RKO (cell line): Measurements from ENCODE around the gene ADH5.
"Not testable (repeated sequence)": the region's sequence is repeated elsewhere in the genome, so short reads cannot be mapped to it uniquely, and the experiment has no call there.

Experiments used
- DNase-seq: peaks from one replicate; pipeline ENCODE4 v3.0.0-alpha.2; 2016; ENCODE audit warnings: low spot score

Gene ADH5

GRCh38 chr4:99088481-99089365 is at the start of gene ADH5:
Gene ADH5, minus strand, starts transcription at chr4:99088788. Its CDS starts 88 bp downstream, at chr4:99088700.
- peak; percentile 89 for DNase-seq

GRCh38 chr4:99136329-99136728 is 47.7 kb upstream of the ADH5 start:
- DNase-seq: no peak

- no peak for DNase-seq
Measured at GRCh38 chr4:99135541-99136162, 47.1 kb upstream of the ADH5 start.

GRCh38 chr4:99134586-99134985 is 46.0 kb upstream of the ADH5 start:
- no peak for DNase-seq

- DNase-seq: no peak
Measured at GRCh38 chr4:99131378-99131777, 42.8 kb upstream of the ADH5 start.

- DNase-seq: no peak
Measured at GRCh38 chr4:99126376-99126775, 37.8 kb upstream of the ADH5 start.

- no peak for DNase-seq
Measured at GRCh38 chr4:99121008-99121407, 32.4 kb upstream of the ADH5 start.

GRCh38 chr4:99120501-99120900 is 31.9 kb upstream of the ADH5 start:
- DNase-seq: no peak

GRCh38 chr4:99117876-99118693 is 29.5 kb upstream of the ADH5 start:
- DNase-seq: peak; percentile 42

GRCh38 chr4:99117122-99117841 is 28.7 kb upstream of the ADH5 start:
- not testable (repeated sequence) for DNase-seq

GRCh38 chr4:99109286-99109685 is 20.7 kb upstream of the ADH5 start:
- not testable (repeated sequence) for DNase-seq

- no peak for DNase-seq
Measured at GRCh38 chr4:99104153-99104552, 15.6 kb upstream of the ADH5 start.

- DNase-seq: no peak
Measured at GRCh38 chr4:99103166-99103565, 14.6 kb upstream of the ADH5 start.

- DNase-seq: no peak
Measured at GRCh38 chr4:99102634-99103033, 14.0 kb upstream of the ADH5 start.

- DNase-seq: no peak
Measured at GRCh38 chr4:99100876-99101275, 12.3 kb upstream of the ADH5 start.

GRCh38 chr4:99099814-99100213 is 11.2 kb upstream of the ADH5 start:
- peak; percentile 69 for DNase-seq

- no peak for DNase-seq
Measured at GRCh38 chr4:99099311-99099710, 10.7 kb upstream of the ADH5 start.

- DNase-seq: not testable (repeated sequence)
Measured at GRCh38 chr4:99091841-99092240, 3.3 kb upstream of the ADH5 start.

GRCh38 chr4:99091216-99091575 is 2.6 kb upstream of the ADH5 start:
- no peak for DNase-seq

GRCh38 chr4:99090481-99091215 is 2.1 kb upstream of the ADH5 start:
- DNase-seq: no peak

GRCh38 chr4:99088023-99088449 is 552 bp downstream of the ADH5 start:
- peak; percentile 78 for DNase-seq
